Smooth muscle cell (in vitro differentiated cells): ENCODE measurements around the gene CARTPT. TPM values are rescaled to one million over a fixed set of nuclear protein-coding genes. Genes with fewer than 3 reads are reported as not detected.

ENCODE experiments used
- DNase-seq: peaks from one replicate; lab custom pipeline; 2025; ENCODE audit not compliant: unreplicated experiment; lab: John Stamatoyannopoulos, UW
- H2AFZ ChIP-seq: fragments of 200-600 bp; sonication (generic); 2 replicates; pipeline ENCODE4 v1.6.0; 2016; ENCODE audit warnings: antibody characterized with exemption, low read depth, mild to moderate bottlenecking
- H3F3A ChIP-seq: fragments of 200-600 bp; sonication (generic); 2 replicates; pipeline ENCODE4 v1.6.0; 2017; ENCODE audit warnings: antibody characterized with exemption, low read depth
- H3K27ac ChIP-seq: fragments of 200-600 bp; sonication (generic); 2 replicates; pipeline ENCODE4 v1.5.1; 2016; ENCODE audit warnings: low read depth, mild to moderate bottlenecking
- H3K27me3 ChIP-seq: fragments of 200-600 bp; sonication (generic); 2 replicates; pipeline ENCODE4 v1.6.1; 2016; ENCODE audit warnings: low read depth, mild to moderate bottlenecking
- H3K36me3 ChIP-seq: fragments of 200-600 bp; sonication (generic); 2 replicates; pipeline ENCODE4 v1.5.1; 2016; ENCODE audit warnings: low read depth
- H3K4me1 ChIP-seq: fragments of 200-600 bp; sonication (generic); 2 replicates; pipeline ENCODE4 v1.5.1; 2016; ENCODE audit warnings: low read depth
- H3K4me2 ChIP-seq: fragments of 200-600 bp; sonication (generic); 2 replicates; pipeline ENCODE4 v1.6.0; 2016; ENCODE audit warnings: mild to moderate bottlenecking
- H3K4me3 ChIP-seq: fragments of 200-600 bp; sonication (generic); 2 replicates; pipeline ENCODE4 v1.5.1; 2016; ENCODE audit warnings: mild to moderate bottlenecking
- H3K79me2 ChIP-seq: fragments of 200-600 bp; sonication (generic); 2 replicates; pipeline ENCODE4 v1.6.0; 2016; ENCODE audit warnings: low read depth, mild to moderate bottlenecking
- H3K9ac ChIP-seq: fragments of 200-600 bp; sonication (generic); 2 replicates; pipeline ENCODE4 v1.6.0; 2016; ENCODE audit warnings: low read depth
- H3K9me3 ChIP-seq: fragments of 200-600 bp; sonication (generic); replicated peaks from 2 replicates; pipeline ENCODE4 v1.5.1; 2016; ENCODE audit warnings: low read depth
- H4K20me1 ChIP-seq: fragments of 200-600 bp; sonication (generic); 2 replicates; pipeline ENCODE4 v1.6.0; 2016; ENCODE audit warnings: low read depth
- WGBS: methylation state at CpG from one replicate; pipeline ENCODE4 v1.1.7; 2016; ENCODE audit warnings: low lambda C conversion rate; 5-methylcytosine and 5-hydroxymethylcytosine counted together
- polyA plus RNA-seq: library from polyadenylated mRNA; unstranded; fragments of >200 nt; fragmentation: Nextera tagmentation; extraction: Ambion mirVana; gene quantifications from 2 replicates; pipeline ENCODE4 v1.2.1, GENCODE V29; 2016
- total RNA-seq: library from RNA; depleted of rRNA; stranded (reverse); fragments of >200 nt; gene quantifications from 2 replicates; pipeline ENCODE4 v1.2.3, GENCODE V29; 2014
- TF ChIP-seq, protein P1 (sequence below): fragments of 200-600 bp; sonication (generic); IDR thresholded peaks from 2 replicates; pipeline ENCODE4 v1.5.1; 2017; ENCODE audit warnings: borderline replicate concordance, mild to moderate bottlenecking, antibody characterized with exemption; ENCODE audit not compliant: insufficient read depth, poor library complexity, severe bottlenecking

Gene CARTPT
- total and polyA plus RNA-seq, 2 experiments from 2014 or later, result not detected

DNA sequence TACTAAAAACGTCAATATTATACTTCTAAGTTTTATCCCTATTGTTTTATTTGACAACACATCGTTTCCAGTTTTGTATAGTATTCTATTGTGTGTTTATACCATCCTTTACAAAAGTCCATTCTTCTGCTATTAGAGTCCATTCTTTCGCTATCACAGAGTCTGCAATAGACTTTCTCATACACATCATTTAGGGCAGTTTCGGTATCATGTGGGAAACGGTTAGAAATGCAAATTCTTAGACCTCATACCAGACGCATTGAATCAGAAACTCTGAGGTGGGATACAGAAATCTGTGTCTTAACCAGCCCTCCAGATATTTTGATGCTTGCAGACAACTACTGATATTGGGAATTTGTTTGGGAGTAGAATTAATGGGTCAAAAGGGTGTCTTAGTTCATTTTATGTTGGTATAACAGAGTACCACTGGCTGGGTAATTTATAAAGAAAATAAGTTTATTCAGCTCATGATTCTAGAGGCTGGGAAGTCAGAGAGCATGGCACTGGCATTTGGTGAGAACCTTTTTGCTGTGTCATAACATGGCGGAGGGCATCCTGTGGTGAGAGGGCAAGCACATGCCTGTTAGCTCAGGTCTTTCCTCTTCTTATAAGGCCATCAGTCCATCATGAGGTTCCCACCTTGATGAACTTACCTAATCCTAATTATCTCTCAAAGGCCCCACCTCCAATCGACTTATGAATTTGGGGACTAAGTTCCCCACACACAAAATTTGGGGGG is 21.1 kb downstream of the CARTPT start:
- H3K79me2 ChIP-seq, result no peaks in the 10 kb centered on the region
- no peaks in the 10 kb centered on the region for H3K36me3 ChIP-seq
- no peaks in the 10 kb centered on the region for H3K4me1 ChIP-seq
- H4K20me1 ChIP-seq, result no peaks in the 10 kb centered on the region
- no peaks in the 10 kb centered on the region for H3F3A ChIP-seq
- H3K9ac ChIP-seq, result no peak overlapping the region
- no peak overlapping the region for H3K4me2 ChIP-seq
- no peak overlapping the region for H3K4me3 ChIP-seq
- WGBS, result 90% methylated on average over 8 of the region's 8 CpGs
- no peaks in the 10 kb centered on the region for H3K27me3 ChIP-seq
- H2AFZ ChIP-seq, result no peak overlapping the region
- H3K27ac ChIP-seq, result no peak overlapping the region
- DNase-seq, result no peak
- no peaks in the 10 kb centered on the region for H3K9me3 ChIP-seq
- TF ChIP-seq, protein P1, sequence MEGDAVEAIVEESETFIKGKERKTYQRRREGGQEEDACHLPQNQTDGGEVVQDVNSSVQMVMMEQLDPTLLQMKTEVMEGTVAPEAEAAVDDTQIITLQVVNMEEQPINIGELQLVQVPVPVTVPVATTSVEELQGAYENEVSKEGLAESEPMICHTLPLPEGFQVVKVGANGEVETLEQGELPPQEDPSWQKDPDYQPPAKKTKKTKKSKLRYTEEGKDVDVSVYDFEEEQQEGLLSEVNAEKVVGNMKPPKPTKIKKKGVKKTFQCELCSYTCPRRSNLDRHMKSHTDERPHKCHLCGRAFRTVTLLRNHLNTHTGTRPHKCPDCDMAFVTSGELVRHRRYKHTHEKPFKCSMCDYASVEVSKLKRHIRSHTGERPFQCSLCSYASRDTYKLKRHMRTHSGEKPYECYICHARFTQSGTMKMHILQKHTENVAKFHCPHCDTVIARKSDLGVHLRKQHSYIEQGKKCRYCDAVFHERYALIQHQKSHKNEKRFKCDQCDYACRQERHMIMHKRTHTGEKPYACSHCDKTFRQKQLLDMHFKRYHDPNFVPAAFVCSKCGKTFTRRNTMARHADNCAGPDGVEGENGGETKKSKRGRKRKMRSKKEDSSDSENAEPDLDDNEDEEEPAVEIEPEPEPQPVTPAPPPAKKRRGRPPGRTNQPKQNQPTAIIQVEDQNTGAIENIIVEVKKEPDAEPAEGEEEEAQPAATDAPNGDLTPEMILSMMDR, result no peak

GRCh38 chr5:71743155-71743554 is 24.1 kb downstream of the CARTPT start:
- no peak overlapping the region for H2AFZ ChIP-seq
- no peaks in the 10 kb centered on the region for H3K36me3 ChIP-seq
- no peak overlapping the region for H3K27ac ChIP-seq
- WGBS, result 76% methylated on average over 6 of the region's 6 CpGs
- no peak overlapping the region for H3K4me3 ChIP-seq
- H3K9ac ChIP-seq, result no peak overlapping the region
- no peaks in the 10 kb centered on the region for H3K4me1 ChIP-seq
- H3K27me3 ChIP-seq, result no peaks in the 10 kb centered on the region
- TF ChIP-seq, protein P1, result no peak
- no peaks in the 10 kb centered on the region for H3F3A ChIP-seq
- no peaks in the 10 kb centered on the region for H3K79me2 ChIP-seq
- no peak overlapping the region for H3K4me2 ChIP-seq
- no peak for DNase-seq
- H3K9me3 ChIP-seq, result no peaks in the 10 kb centered on the region
- H4K20me1 ChIP-seq, result no peaks in the 10 kb centered on the region

DNA sequence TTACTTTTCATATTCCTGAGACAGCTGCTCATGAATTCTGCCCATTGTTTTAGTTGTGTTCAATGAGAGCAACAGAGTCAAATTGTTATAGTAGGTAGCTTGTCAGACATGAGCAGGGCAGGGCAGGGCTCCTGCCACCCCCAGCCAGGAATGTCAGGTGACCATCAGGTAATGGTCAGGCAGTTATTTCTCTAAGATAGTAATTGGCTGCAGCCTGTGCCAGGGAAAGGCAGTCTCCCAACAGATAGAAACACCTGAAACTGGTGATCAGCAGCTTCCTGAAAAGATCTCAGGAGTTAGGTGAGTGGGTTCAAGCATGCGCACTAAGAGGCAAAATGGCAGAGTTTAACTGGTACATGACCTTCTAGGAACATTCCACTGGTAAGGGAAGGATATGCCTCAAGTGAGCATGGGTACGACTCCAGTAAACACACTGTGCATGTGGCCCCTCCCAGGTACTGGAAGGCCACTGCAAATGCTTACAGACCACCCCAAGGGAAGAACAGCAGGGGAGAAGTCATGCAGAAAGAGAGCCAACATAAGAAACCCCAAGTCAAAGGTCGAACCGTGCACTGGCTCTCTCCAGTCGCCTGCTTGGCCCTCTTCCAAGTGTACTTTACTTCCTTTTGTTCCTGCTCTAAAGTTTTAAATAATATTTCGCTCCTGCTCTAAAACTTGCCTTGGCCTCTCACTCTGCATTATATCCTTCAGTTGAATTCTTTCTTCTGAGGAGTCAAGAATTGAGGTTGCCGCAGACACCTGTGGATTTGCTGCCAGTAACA is 25.1 kb downstream of the CARTPT start:
- Histone ChIP-seq H3K4me1 (no peaks in the 10 kb centered on the region), H2AFZ (no peak overlapping the region), H3F3A (no peaks in the 10 kb centered on the region), H3K79me2 (no peaks in the 10 kb centered on the region), H3K9me3 (no peaks in the 10 kb centered on the region), H4K20me1 (no peaks in the 10 kb centered on the region), H3K4me2 (no peak overlapping the region), H3K27me3 (no peaks in the 10 kb centered on the region), H3K36me3 (no peaks in the 10 kb centered on the region), H3K27ac (no peak overlapping the region), H3K4me3 (no peak overlapping the region), H3K9ac (no peak overlapping the region)
- DNase-seq, result no peak
- 97% methylated on average over 7 of the region's 7 CpGs for WGBS
- TF ChIP-seq, protein P1, result no peak
